ENCODE results near the gene SH3BP4. TPM values are rescaled to one million over a fixed set of nuclear protein-coding genes. Genes with fewer than 3 reads are reported as not detected.
A peak's percentile ranks its signal among the peaks of the same experiment; 100 is the strongest.

SH3BP4 gene
- total RNA-seq, 1 donor from 2014 or later: 37.1 TPM

GRCh38 chr2:234973008-234973407 is 21.2 kb downstream of the SH3BP4 start:
- no peak overlapping the region for H3K27ac Mint-ChIP-seq (ENCODE audit: unreplicated experiment)
- peaks cover 60% of the 10 kb centered on the region for H3K4me1 Mint-ChIP-seq
- H3K4me3 Mint-ChIP-seq: no peak overlapping the region
- H3K9me3 Mint-ChIP-seq: no peaks in the 10 kb centered on the region
- no peaks in the 10 kb centered on the region for H3K27me3 Mint-ChIP-seq (ENCODE audit: low read depth)
- TF ChIP-seq, protein P1, sequence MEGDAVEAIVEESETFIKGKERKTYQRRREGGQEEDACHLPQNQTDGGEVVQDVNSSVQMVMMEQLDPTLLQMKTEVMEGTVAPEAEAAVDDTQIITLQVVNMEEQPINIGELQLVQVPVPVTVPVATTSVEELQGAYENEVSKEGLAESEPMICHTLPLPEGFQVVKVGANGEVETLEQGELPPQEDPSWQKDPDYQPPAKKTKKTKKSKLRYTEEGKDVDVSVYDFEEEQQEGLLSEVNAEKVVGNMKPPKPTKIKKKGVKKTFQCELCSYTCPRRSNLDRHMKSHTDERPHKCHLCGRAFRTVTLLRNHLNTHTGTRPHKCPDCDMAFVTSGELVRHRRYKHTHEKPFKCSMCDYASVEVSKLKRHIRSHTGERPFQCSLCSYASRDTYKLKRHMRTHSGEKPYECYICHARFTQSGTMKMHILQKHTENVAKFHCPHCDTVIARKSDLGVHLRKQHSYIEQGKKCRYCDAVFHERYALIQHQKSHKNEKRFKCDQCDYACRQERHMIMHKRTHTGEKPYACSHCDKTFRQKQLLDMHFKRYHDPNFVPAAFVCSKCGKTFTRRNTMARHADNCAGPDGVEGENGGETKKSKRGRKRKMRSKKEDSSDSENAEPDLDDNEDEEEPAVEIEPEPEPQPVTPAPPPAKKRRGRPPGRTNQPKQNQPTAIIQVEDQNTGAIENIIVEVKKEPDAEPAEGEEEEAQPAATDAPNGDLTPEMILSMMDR (conservative IDR thresholded peaks at IDR 0.05): no peak
- no peaks in the 10 kb centered on the region for H3K36me3 Mint-ChIP-seq (ENCODE audit: low read depth)
- DNase-seq (ENCODE audit: low read depth, low spot score): no peak

DNA sequence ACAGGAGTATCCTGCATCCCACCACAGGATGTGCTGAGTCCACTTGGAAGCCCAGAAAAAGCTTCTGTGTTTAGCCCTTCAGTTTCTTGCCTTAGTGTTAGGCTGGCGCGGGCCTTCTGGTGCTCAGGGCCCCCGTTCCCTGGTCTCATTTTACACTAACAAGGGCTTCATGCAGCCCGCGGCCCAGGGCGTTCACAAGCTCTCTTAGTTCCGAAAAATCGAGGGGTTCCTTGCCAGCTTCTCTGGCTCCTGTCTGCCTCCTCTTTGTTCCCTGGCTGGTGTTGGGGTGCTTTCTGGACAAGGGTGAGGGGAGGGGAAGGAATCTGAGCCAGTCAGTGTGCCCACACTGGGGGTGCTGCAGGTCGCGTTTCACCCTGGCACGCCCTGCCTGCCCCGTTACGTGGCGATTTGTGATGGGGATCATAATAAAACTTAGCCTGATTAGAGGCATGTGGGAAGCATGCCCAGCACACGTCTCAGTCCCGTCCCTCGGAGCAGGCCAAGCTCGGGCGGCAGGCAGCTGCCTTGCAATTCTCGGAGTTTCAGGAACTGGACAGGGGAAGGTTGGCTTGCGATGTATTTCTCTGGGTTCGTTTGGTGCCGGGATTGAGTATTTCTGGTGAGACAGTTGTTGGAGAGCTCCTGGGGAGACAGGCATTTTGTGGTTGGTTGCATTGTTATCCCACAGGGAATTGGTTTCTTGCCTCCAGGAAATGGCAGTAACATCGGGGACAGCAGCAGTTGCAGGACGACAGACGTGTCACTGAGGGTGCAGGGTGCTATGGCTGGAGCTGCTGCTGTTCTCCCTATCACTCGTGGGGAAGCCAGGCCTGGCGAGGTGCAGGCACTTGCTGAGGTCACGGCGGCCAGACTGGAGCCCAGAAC is 22.9 kb downstream of the SH3BP4 start:
- peak overlapping the region; percentile 35 for H3K27ac Mint-ChIP-seq (ENCODE audit: unreplicated experiment)
- peaks cover 57% of the 10 kb centered on the region for H3K4me1 Mint-ChIP-seq

DNA sequence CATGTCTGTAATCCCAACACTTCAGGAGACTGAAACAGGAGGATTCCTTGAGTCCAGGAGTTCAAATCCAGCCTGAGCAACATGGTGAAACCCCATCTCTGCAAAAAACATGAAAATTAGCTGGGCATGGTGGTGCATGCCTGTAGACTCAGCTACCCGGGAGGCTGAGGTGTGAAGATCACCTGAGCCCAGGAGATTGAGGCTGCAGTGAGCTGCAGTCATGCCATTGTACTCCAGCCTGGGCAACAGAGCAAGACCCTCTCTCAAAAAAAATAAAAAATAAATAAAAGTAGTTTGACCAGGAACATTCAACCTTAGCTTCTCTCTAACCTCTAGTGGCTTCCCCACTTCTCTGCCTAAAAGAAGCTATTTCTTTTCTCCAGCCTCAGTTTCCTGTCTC is 23.8 kb downstream of the SH3BP4 start:
- Mint-ChIP-seq H3K36me3 (ENCODE audit: low read depth) (peaks cover 10% of the 10 kb centered on the region), H3K4me1 (peaks cover 58% of the 10 kb centered on the region), H3K4me3 (no peak overlapping the region), H3K27ac (ENCODE audit: unreplicated experiment) (no peak overlapping the region), H3K9me3 (no peaks in the 10 kb centered on the region), H3K27me3 (ENCODE audit: low read depth) (no peaks in the 10 kb centered on the region)
- TF ChIP-seq, protein P1 (conservative IDR thresholded peaks at IDR 0.05): no peak
- DNase-seq (ENCODE audit: low read depth, low spot score): no peak

More for the DNA sequence above, 22.9 kb downstream of the SH3BP4 start:
- no peak for DNase-seq (ENCODE audit: low read depth, low spot score)
- Mint-ChIP-seq H3K36me3 (ENCODE audit: low read depth) (peaks cover 7% of the 10 kb centered on the region), H3K27me3 (ENCODE audit: low read depth) (no peaks in the 10 kb centered on the region), H3K4me3 (no peak overlapping the region), H3K9me3 (no peaks in the 10 kb centered on the region)
- TF ChIP-seq, protein P1 (conservative IDR thresholded peaks at IDR 0.05): no peak

GRCh38 chr2:234976479-234977227 is 24.8 kb downstream of the SH3BP4 start:
- peaks cover 10% of the 10 kb centered on the region for H3K36me3 Mint-ChIP-seq (ENCODE audit: low read depth)
- peaks cover 64% of the 10 kb centered on the region for H3K4me1 Mint-ChIP-seq
- no peak overlapping the region for H3K4me3 Mint-ChIP-seq
- no peak for DNase-seq (ENCODE audit: low read depth, low spot score)
- H3K27ac Mint-ChIP-seq (ENCODE audit: unreplicated experiment): no peak overlapping the region
- TF ChIP-seq, protein P1 (conservative IDR thresholded peaks at IDR 0.05): no peak
- no peaks in the 10 kb centered on the region for H3K9me3 Mint-ChIP-seq
- H3K27me3 Mint-ChIP-seq (ENCODE audit: low read depth): no peaks in the 10 kb centered on the region

DNA sequence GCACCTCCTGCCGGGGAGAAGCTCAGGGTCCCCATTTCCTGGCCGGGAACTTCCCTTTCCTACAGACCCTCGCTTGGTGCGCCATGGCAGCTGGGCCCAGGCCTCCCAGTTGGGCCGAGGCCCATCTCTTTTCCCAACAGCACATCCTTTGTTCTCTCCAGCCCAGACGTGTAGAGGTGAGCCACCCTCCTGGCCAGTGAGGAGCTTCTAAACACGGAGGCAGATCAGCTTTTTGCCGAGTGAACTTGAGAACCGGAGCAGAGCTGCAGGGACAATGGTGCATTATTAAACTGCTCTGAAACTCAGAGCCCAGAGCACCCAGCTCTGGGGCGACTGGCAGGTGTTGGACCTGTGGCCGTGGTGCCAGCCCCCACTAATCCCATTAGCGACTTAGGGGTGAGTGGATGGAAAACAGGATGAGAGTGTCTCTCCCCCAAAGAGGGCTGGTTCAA is 25.4 kb downstream of the SH3BP4 start:
- Mint-ChIP-seq H3K36me3 (ENCODE audit: low read depth) (peaks cover 10% of the 10 kb centered on the region), H3K27me3 (ENCODE audit: low read depth) (no peaks in the 10 kb centered on the region), H3K27ac (ENCODE audit: unreplicated experiment) (no peak overlapping the region), H3K9me3 (no peaks in the 10 kb centered on the region), H3K4me1 (peaks cover 68% of the 10 kb centered on the region), H3K4me3 (no peak overlapping the region)
- TF ChIP-seq, protein P1 (conservative IDR thresholded peaks at IDR 0.05): no peak
- DNase-seq (ENCODE audit: low read depth, low spot score): no peak

Measured in neural crest cell (in vitro differentiated cells).